Measurements from ENCODE around the gene BTRC. TPM values are rescaled to one million over a fixed set of nuclear protein-coding genes. Genes with fewer than 3 reads are reported as not detected.

Gene BTRC
- total RNA-seq, 1 experiment from 2014 or later: 22.4 TPM

DNA sequence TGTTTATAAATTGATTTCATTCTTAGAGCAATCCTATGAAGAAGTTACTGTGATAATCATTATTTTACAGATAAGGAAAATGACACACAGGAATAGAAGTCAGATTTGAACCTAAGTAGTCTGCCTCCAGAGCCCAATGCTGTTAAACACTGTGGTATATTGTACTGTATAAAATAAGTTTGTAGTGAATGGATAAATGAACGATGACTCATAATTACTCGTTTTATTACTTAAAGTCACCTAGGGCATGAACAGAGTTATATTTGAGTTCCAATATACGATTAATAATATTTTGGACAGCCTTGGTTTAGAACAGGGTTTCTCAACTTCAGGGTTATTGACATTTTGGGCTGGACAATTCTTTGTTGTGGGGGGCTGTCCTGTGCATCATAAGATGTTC lies 7.8 kb upstream of the BTRC start (continued):
- TF ChIP-seq, protein P1, sequence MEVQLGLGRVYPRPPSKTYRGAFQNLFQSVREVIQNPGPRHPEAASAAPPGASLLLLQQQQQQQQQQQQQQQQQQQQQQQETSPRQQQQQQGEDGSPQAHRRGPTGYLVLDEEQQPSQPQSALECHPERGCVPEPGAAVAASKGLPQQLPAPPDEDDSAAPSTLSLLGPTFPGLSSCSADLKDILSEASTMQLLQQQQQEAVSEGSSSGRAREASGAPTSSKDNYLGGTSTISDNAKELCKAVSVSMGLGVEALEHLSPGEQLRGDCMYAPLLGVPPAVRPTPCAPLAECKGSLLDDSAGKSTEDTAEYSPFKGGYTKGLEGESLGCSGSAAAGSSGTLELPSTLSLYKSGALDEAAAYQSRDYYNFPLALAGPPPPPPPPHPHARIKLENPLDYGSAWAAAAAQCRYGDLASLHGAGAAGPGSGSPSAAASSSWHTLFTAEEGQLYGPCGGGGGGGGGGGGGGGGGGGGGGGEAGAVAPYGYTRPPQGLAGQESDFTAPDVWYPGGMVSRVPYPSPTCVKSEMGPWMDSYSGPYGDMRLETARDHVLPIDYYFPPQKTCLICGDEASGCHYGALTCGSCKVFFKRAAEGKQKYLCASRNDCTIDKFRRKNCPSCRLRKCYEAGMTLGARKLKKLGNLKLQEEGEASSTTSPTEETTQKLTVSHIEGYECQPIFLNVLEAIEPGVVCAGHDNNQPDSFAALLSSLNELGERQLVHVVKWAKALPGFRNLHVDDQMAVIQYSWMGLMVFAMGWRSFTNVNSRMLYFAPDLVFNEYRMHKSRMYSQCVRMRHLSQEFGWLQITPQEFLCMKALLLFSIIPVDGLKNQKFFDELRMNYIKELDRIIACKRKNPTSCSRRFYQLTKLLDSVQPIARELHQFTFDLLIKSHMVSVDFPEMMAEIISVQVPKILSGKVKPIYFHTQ (CRISPR knock-in tag; IDR thresholded peaks at IDR 0.05): no peak
- TF ChIP-seq, protein P2, sequence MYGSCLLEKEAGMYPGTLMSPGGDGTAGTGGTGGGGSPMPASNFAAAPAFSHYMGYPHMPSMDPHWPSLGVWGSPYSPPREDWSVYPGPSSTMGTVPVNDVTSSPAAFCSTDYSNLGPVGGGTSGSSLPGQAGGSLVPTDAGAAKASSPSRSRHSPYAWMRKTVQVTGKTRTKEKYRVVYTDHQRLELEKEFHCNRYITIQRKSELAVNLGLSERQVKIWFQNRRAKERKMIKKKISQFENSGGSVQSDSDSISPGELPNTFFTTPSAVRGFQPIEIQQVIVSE (CRISPR knock-in tag; IDR thresholded peaks at IDR 0.05; ENCODE audit: borderline replicate concordance): no peak
- TF ChIP-seq, protein P3, sequence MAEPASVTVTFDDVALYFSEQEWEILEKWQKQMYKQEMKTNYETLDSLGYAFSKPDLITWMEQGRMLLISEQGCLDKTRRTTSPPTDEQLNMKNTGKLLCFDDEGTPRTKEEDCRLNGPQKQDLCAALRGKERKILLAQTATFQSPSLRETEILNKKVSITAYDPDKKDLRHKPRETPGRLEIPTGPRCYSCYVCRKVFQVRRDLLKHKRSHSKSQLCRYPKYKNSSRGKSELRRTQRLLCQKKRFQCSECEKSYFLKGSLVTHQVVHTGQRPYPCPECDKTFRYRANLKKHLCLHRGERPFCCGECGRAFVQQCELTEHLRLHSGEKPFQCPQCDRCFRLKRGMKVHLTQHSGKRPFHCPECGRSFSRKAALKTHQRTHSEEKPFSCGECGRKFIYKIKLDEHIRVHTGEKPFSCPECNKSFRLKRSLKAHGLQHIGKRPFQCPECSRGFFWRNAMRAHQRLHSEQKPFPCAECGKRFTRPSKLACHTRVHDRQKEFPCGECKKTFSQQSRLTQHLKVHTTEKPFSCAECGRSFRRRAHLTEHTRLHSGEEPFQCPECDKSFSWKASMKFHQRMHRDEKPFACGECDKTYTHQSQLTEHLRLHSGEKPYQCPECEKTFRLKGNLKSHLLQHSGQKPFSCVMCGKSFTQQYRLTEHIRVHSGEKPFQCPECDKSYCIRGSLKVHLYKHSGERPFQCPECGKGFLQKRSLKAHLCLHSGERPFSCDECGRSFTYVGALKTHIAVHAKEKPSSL (CRISPR knock-in tag; conservative IDR thresholded peaks at IDR 0.05): no peak
- TF ChIP-seq NR2C2 (CRISPR knock-in tag; IDR thresholded peaks at IDR 0.05) (no peak), CBFB (CRISPR knock-in tag; IDR thresholded peaks at IDR 0.05; ENCODE audit: low read depth) (no peak)
- TF ChIP-seq, protein P4, sequence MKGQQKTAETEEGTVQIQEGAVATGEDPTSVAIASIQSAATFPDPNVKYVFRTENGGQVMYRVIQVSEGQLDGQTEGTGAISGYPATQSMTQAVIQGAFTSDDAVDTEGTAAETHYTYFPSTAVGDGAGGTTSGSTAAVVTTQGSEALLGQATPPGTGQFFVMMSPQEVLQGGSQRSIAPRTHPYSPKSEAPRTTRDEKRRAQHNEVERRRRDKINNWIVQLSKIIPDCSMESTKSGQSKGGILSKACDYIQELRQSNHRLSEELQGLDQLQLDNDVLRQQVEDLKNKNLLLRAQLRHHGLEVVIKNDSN (CRISPR knock-in tag; IDR thresholded peaks at IDR 0.05): no peak
- TF ChIP-seq, protein P5, sequence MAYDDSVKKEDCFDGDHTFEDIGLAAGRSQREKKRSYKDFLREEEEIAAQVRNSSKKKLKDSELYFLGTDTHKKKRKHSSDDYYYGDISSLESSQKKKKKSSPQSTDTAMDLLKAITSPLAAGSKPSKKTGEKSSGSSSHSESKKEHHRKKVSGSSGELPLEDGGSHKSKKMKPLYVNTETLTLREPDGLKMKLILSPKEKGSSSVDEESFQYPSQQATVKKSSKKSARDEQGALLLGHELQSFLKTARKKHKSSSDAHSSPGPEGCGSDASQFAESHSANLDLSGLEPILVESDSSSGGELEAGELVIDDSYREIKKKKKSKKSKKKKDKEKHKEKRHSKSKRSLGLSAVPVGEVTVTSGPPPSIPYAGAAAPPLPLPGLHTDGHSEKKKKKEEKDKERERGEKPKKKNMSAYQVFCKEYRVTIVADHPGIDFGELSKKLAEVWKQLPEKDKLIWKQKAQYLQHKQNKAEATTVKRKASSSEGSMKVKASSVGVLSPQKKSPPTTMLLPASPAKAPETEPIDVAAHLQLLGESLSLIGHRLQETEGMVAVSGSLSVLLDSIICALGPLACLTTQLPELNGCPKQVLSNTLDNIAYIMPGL (CRISPR knock-in tag; IDR thresholded peaks at IDR 0.05): no peak

DNA sequence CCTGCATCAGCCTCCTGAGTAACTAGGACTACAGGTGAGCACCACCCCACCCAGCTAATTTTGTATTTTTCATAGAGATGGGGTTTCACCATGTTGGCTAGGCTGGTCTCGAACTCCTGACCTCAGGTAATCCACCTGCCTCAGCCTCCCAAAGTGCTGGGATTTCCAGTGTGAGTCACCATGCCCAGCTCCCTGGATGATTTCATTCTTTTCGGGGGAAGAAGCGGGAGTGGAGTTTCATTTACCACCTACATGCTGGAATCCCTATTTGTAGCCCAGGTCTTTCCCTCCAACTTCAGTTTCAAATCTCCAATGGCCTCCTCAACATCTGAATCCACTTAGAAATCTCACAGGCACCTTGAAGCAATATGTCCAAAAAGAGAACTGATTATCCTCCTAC lies 2.9 kb upstream of the BTRC start:
- ChIA-PET CTCF (no interaction called here), POLR2A (no interaction called here)
- Mint-ChIP-seq H3K36me3 (no peaks in the 10 kb centered on the region), H3K4me1 (peaks cover 12% of the 10 kb centered on the region), H3K27me3 (ENCODE audit: low read depth) (peaks cover 9% of the 10 kb centered on the region), H3K9me3 (no peaks in the 10 kb centered on the region), H3K27ac (no peak overlapping the region), H3K4me3 (no peak overlapping the region)
- TF ChIP-seq, protein P6, sequence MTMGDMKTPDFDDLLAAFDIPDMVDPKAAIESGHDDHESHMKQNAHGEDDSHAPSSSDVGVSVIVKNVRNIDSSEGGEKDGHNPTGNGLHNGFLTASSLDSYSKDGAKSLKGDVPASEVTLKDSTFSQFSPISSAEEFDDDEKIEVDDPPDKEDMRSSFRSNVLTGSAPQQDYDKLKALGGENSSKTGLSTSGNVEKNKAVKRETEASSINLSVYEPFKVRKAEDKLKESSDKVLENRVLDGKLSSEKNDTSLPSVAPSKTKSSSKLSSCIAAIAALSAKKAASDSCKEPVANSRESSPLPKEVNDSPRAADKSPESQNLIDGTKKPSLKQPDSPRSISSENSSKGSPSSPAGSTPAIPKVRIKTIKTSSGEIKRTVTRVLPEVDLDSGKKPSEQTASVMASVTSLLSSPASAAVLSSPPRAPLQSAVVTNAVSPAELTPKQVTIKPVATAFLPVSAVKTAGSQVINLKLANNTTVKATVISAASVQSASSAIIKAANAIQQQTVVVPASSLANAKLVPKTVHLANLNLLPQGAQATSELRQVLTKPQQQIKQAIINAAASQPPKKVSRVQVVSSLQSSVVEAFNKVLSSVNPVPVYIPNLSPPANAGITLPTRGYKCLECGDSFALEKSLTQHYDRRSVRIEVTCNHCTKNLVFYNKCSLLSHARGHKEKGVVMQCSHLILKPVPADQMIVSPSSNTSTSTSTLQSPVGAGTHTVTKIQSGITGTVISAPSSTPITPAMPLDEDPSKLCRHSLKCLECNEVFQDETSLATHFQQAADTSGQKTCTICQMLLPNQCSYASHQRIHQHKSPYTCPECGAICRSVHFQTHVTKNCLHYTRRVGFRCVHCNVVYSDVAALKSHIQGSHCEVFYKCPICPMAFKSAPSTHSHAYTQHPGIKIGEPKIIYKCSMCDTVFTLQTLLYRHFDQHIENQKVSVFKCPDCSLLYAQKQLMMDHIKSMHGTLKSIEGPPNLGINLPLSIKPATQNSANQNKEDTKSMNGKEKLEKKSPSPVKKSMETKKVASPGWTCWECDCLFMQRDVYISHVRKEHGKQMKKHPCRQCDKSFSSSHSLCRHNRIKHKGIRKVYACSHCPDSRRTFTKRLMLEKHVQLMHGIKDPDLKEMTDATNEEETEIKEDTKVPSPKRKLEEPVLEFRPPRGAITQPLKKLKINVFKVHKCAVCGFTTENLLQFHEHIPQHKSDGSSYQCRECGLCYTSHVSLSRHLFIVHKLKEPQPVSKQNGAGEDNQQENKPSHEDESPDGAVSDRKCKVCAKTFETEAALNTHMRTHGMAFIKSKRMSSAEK (CRISPR knock-in tag; IDR thresholded peaks at IDR 0.05; ENCODE audit: borderline replicate concordance): no peak
- no peak for TF ChIP-seq NFATC4 (CRISPR knock-in tag; IDR thresholded peaks at IDR 0.05)
- TF ChIP-seq ZNF263 (CRISPR knock-in tag; IDR thresholded peaks at IDR 0.05; ENCODE audit: low read depth): no peak
- TF ChIP-seq, protein P7, sequence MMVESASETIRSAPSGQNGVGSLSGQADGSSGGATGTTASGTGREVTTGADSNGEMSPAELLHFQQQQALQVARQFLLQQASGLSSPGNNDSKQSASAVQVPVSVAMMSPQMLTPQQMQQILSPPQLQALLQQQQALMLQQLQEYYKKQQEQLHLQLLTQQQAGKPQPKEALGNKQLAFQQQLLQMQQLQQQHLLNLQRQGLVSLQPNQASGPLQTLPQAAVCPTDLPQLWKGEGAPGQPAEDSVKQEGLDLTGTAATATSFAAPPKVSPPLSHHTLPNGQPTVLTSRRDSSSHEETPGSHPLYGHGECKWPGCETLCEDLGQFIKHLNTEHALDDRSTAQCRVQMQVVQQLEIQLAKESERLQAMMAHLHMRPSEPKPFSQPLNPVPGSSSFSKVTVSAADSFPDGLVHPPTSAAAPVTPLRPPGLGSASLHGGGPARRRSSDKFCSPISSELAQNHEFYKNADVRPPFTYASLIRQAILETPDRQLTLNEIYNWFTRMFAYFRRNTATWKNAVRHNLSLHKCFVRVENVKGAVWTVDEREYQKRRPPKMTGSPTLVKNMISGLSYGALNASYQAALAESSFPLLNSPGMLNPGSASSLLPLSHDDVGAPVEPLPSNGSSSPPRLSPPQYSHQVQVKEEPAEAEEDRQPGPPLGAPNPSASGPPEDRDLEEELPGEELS (CRISPR knock-in tag; IDR thresholded peaks at IDR 0.05): no peak
- no peak for TF ChIP-seq CBFB (CRISPR knock-in tag; IDR thresholded peaks at IDR 0.05; ENCODE audit: low read depth)
- TF ChIP-seq ZNF423 (CRISPR knock-in tag; IDR thresholded peaks at IDR 0.05): no peak
- TF ChIP-seq, protein P2 (CRISPR knock-in tag; IDR thresholded peaks at IDR 0.05; ENCODE audit: borderline replicate concordance): no peak
- TF ChIP-seq, protein P8, sequence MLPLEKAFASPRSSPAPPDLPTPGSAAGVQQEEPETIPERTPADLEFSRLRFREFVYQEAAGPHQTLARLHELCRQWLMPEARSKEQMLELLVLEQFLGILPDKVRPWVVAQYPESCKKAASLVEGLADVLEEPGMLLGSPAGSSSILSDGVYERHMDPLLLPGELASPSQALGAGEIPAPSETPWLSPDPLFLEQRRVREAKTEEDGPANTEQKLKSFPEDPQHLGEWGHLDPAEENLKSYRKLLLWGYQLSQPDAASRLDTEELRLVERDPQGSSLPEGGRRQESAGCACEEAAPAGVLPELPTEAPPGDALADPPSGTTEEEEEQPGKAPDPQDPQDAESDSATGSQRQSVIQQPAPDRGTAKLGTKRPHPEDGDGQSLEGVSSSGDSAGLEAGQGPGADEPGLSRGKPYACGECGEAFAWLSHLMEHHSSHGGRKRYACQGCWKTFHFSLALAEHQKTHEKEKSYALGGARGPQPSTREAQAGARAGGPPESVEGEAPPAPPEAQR (CRISPR knock-in tag; IDR thresholded peaks at IDR 0.05): no peak
- TF ChIP-seq, protein P9, sequence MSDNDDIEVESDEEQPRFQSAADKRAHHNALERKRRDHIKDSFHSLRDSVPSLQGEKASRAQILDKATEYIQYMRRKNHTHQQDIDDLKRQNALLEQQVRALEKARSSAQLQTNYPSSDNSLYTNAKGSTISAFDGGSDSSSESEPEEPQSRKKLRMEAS (CRISPR knock-in tag; IDR thresholded peaks at IDR 0.05): no peak
- TF ChIP-seq IRF2 (CRISPR knock-in tag; IDR thresholded peaks at IDR 0.05; ENCODE audit: borderline replicate concordance, low read depth): no peak
- DNase-seq (ENCODE audit: low spot score) (no peak), ATAC-seq (no peak)
